A549 (cell line): ENCODE results near the gene IRX4. TPM values are rescaled to one million over a fixed set of nuclear protein-coding genes. Genes with fewer than 3 reads are reported as not detected.
"Not testable (repeated sequence)": the region's sequence is repeated elsewhere in the genome, so short reads cannot be mapped to it uniquely, and the experiment has no call there.

Experiments
- ATAC-seq, 2 experiments: fragments of 200-7000 bp in 1 of 2; fragments of >200 bp in 1 of 2; cut with Nextera tagmentation in 1 of 2; cut with Tn5 transposase in 1 of 2; 3 replicates each; pipeline versions ENCODE4 v1.8.0 to v1.9.1; 2018 to 2020; ENCODE audit warnings: mild to moderate bottlenecking in 1 of 2, moderate library complexity in 1 of 2
- CTCF ChIA-PET: fragments of 300-600 bp; sonication (Branson Sonifier 250); formaldehyde crosslinking; extraction: SDS; loops from one replicate; lab custom pipeline; 2021; ENCODE audit warnings: antibody characterized with exemption, inconsistent platforms; lab: Yijun Ruan, JAX
- POLR2A ChIA-PET: fragments of 350-600 bp; formaldehyde crosslinking; extraction: SDS; loops from one replicate; lab custom pipeline; 2021; ENCODE audit warnings: antibody characterized with exemption, inconsistent platforms; lab: Yijun Ruan, JAX
- DNase-seq, 2 experiments: peaks; one replicate each; pipeline versions ENCODE4 v3.0.0 to v3.0.0-alpha.2; 2011 to 2016; ENCODE audit warnings: low read depth in 1 of 2, low spot score in 1 of 2
- FAIRE-seq: peaks from 2 replicates; lab custom pipeline; 2011; peaks lifted over from hg19 to GRCh38; lab: Jason Lieb, UNC
- H3K27ac ChIP-seq, 2 experiments: fragments of >200 bp; sonication (Bioruptor Twin); formaldehyde crosslinking; 3 replicates each; pipeline ENCODE4 v1.5.1; 2016 to 2017
- H3K4me1 ChIP-seq: fragments of >200 bp; sonication (Bioruptor Twin); formaldehyde crosslinking; 3 replicates; pipeline ENCODE4 v1.6.1; 2016
- H3K4me2 ChIP-seq: fragments of >200 bp; sonication (Bioruptor Twin); formaldehyde crosslinking; 3 replicates; pipeline ENCODE4 v1.6.1; 2016
- H3K4me3 ChIP-seq: fragments of >200 bp; sonication (Bioruptor Twin); formaldehyde crosslinking; 3 replicates; pipeline ENCODE4 v1.5.1; 2016
- H3K9me3 ChIP-seq: fragments of >200 bp; sonication (Bioruptor Twin); formaldehyde crosslinking; 3 replicates; pipeline ENCODE4 v1.6.1; 2016
- BHLHE40 ChIP-seq: IDR thresholded peaks from 2 replicates; pipeline ENCODE4 v1.6.1; 2012; ENCODE audit warnings: low read depth, low read length, inconsistent platforms
- CBX8 ChIP-seq: fragments of 200-600 bp; sonication (generic); IDR thresholded peaks from 2 replicates; pipeline ENCODE4 v1.6.1; 2016
- CEBPB ChIP-seq, 2 experiments: fragments of >200 bp in 1 of 2; sonication (Bioruptor Twin) in 1 of 2; formaldehyde crosslinking in 1 of 2; IDR thresholded peaks; 2 replicates each; pipeline ENCODE4 v1.6.1; 2012 to 2016
- CHD2 ChIP-seq: fragments of 150-350 bp; IDR thresholded peaks from 2 replicates; pipeline ENCODE4 v1.6.1; 2014; ENCODE audit warnings: low read length; ENCODE audit not compliant: partially characterized antibody
- CHD4 ChIP-seq: fragments of 200-600 bp; sonication (generic); IDR thresholded peaks from 2 replicates; pipeline ENCODE4 v1.6.1; 2016; ENCODE audit warnings: antibody characterized with exemption, mild to moderate bottlenecking, borderline replicate concordance
- FOSB ChIP-seq: fragments of 250-450 bp; sonication (Bioruptor Pico); IDR thresholded peaks from 2 replicates; pipeline ENCODE4 v1.5.0; 2020; ENCODE audit warnings: mild to moderate bottlenecking, moderate library complexity
- FOXS1 ChIP-seq: fragments of 250-450 bp; sonication (Bioruptor Pico); IDR thresholded peaks from 2 replicates; pipeline ENCODE4 v1.5.0; 2020; ENCODE audit warnings: mild to moderate bottlenecking, moderate library complexity
- GATA3 ChIP-seq: IDR thresholded peaks from 2 replicates; pipeline ENCODE4 v1.6.1; 2012; ENCODE audit warnings: borderline replicate concordance
- HDAC2 ChIP-seq: fragments of 200-600 bp; sonication (generic); IDR thresholded peaks from 2 replicates; pipeline ENCODE4 v1.6.1; 2016
- HOXA7 ChIP-seq: fragments of 250-450 bp; sonication (Bioruptor Pico); IDR thresholded peaks from 2 replicates; pipeline ENCODE4 v1.5.0; 2020; ENCODE audit warnings: mild to moderate bottlenecking, moderate library complexity
- MAZ ChIP-seq: fragments of 150-350 bp; IDR thresholded peaks from 2 replicates; pipeline ENCODE4 v1.6.1; 2014; ENCODE audit warnings: antibody characterized with exemption, low read depth, low read length, borderline replicate concordance
- MYC ChIP-seq: IDR thresholded peaks from 2 replicates; pipeline ENCODE4 v1.6.1; 2012; ENCODE audit warnings: mild to moderate bottlenecking, inconsistent platforms, low read length, improper control_type of control experiment, borderline replicate concordance
- NFE2L2 ChIP-seq: fragments of 150-350 bp; conservative IDR thresholded peaks from 2 replicates; pipeline ENCODE4 v1.6.1; 2014; ENCODE audit warnings: low read length
- NPAS2 ChIP-seq: fragments of 250-450 bp; sonication (Bioruptor Pico); IDR thresholded peaks from 2 replicates; pipeline ENCODE4 v1.8.0; 2022; ENCODE audit warnings: mild to moderate bottlenecking, moderate library complexity, borderline replicate concordance
- POLR2AphosphoS2 ChIP-seq: conservative IDR thresholded peaks from 2 replicates; pipeline ENCODE4 v1.6.1; 2012; ENCODE audit warnings: low read length, improper control_type of control experiment, inconsistent platforms
- RCOR1 ChIP-seq: fragments of 150-350 bp; IDR thresholded peaks from 2 replicates; pipeline ENCODE4 v1.6.1; 2014; ENCODE audit warnings: antibody characterized with exemption, low read length, low read depth
- RFX5 ChIP-seq: fragments of 450-650 bp; IDR thresholded peaks from 2 replicates; pipeline ENCODE4 v1.7.1; 2014; ENCODE audit warnings: antibody characterized with exemption, mild to moderate bottlenecking, moderate library complexity
- RNF2 ChIP-seq: fragments of 200-600 bp; sonication (generic); IDR thresholded peaks from 2 replicates; pipeline ENCODE4 v1.6.1; 2016; ENCODE audit warnings: low read depth, mild to moderate bottlenecking, antibody characterized with exemption, moderate library complexity, borderline replicate concordance
- TFCP2L1 ChIP-seq: fragments of 250-450 bp; sonication (Bioruptor Pico); IDR thresholded peaks from 2 replicates; pipeline ENCODE4 v1.5.0; 2021; ENCODE audit warnings: mild to moderate bottlenecking
- ZFP36 ChIP-seq: fragments of 450-650 bp; IDR thresholded peaks from 2 replicates; pipeline ENCODE4 v1.6.1; 2014; ENCODE audit warnings: borderline replicate concordance; ENCODE audit not compliant: partially characterized antibody
- ZNF302 ChIP-seq: fragments of 250-450 bp; sonication (Bioruptor Pico); IDR thresholded peaks from 2 replicates; pipeline ENCODE4 v1.9.0; 2021; ENCODE audit warnings: inconsistent platforms, mild to moderate bottlenecking, moderate library complexity
- ZSCAN20 ChIP-seq: fragments of 250-450 bp; sonication (Bioruptor Pico); IDR thresholded peaks from 2 replicates; pipeline ENCODE4 v1.8.0; 2022; ENCODE audit warnings: mild to moderate bottlenecking, moderate library complexity
- WGBS: methylation state at CpG from one replicate; pipeline ENCODE4 v1.1.6; 2017; ENCODE audit errors: missing lambda C conversion rate; 5-methylcytosine and 5-hydroxymethylcytosine counted together
- polyA plus RNA-seq, 4 experiments: library from polyadenylated mRNA; depleted of rRNA in 3 of 4; stranded (reverse); fragments of >200 nt; fragmentation: RNase III in 1 of 4; extraction: RNeasy Plus Mini Kit Qiagen cat#74134 plus additional on column Dnase treatment in 1 of 4; gene quantifications; 2 replicates in 3 of 4; 3 replicates in 1 of 4; pipeline ENCODE4 v1.2.3, GENCODE V29; 2011 to 2017
- TF ChIP-seq, protein P1 (sequence below): fragments of 200-600 bp; sonication (generic); IDR thresholded peaks from 2 replicates; pipeline ENCODE4 v1.6.1; 2016; ENCODE audit warnings: antibody characterized with exemption, mild to moderate bottlenecking, moderate library complexity
- TF ChIP-seq, protein P2 (sequence below): fragments of 150-350 bp; IDR thresholded peaks from 2 replicates; pipeline ENCODE4 v1.6.1; 2014; ENCODE audit warnings: low read depth, mild to moderate bottlenecking, low read length
- TF ChIP-seq, protein P3 (sequence below): fragments of 250-450 bp; sonication (Bioruptor Pico); IDR thresholded peaks from 2 replicates; pipeline ENCODE4 v1.5.0; 2020; ENCODE audit warnings: low read depth, mild to moderate bottlenecking, moderate library complexity
- TF ChIP-seq, protein P4 (sequence below): fragments of >200 bp; sonication (Bioruptor Twin); formaldehyde crosslinking; IDR thresholded peaks from 3 replicates; pipeline ENCODE4 v1.5.1; 2016

IRX4 gene
- polyA plus RNA-seq, 2 of the 4 experiments (the other 2 are of a cell fraction), result 0.04 to 0.06 TPM

DNA sequence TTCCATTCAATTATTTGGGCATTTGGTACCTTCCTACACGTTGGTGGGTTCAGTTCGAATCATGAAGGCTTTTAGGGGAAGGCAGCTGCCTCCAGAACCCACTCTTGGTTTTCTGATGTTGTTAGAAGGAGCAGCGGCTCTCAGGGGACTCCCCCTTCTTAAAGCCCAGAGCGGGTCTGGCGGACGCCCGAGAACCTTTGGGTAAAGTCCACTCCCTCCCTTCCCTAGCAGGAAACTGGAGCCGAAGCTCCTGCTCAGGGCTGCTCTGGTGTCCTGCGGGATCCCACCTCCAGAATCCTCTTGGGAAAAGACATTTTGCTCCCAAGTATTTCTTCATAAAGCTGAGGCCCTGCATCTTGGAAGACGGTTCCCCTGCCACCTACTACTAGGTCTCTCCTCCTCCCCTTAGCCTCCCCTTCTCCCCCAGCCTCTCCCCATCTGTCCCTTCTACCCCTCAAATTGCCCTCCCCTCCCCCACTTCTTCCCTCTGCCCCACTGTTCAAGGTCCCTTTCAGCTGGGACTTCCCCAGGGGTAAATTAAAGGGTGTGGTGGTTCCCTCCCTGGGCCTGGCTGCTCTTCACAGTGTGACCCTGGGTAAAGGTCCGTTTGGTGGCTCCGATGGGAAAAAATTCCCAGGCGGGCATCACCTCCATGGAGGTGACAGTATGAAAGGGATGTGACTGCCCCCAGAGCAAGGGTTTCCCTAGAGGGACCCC, 9.3 kb downstream of the IRX4 start:
- no peak for FAIRE-seq
- 16% methylated on average over 13 of the region's 13 CpGs for WGBS
- no peak overlapping the region for H3K4me2 ChIP-seq
- ATAC-seq, result no peak; a peak in 1 of 6 replicates
- POLR2A ChIA-PET, result no interaction called here
- DNase-seq, result no peak
- H3K9me3 ChIP-seq, result no peaks in the 10 kb centered on the region
- CTCF ChIA-PET, result interaction anchor here (1.8 to 2.3 kb wide), 2 partner anchors 10 to 16 kb away, joined by 5 to 6 read pairs; partner anchors contain the start of gene IRX4
- H3K4me3 ChIP-seq, result no peak overlapping the region
- no peak overlapping the region for H3K27ac ChIP-seq
- no peaks in the 10 kb centered on the region for H3K4me1 ChIP-seq
- TF ChIP-seq RFX5 (no peak), NFE2L2 (no peak), FOXS1 (CRISPR knock-in tag) (no peak), POLR2AphosphoS2 (no peak), RNF2 (no peak), RCOR1 (no peak), MYC (no peak), ZSCAN20 (CRISPR knock-in tag) (no peak), ZNF302 (no peak), CEBPB (IDR thresholded peaks at IDR 0.05) (no peak)
- TF ChIP-seq, protein P1, sequence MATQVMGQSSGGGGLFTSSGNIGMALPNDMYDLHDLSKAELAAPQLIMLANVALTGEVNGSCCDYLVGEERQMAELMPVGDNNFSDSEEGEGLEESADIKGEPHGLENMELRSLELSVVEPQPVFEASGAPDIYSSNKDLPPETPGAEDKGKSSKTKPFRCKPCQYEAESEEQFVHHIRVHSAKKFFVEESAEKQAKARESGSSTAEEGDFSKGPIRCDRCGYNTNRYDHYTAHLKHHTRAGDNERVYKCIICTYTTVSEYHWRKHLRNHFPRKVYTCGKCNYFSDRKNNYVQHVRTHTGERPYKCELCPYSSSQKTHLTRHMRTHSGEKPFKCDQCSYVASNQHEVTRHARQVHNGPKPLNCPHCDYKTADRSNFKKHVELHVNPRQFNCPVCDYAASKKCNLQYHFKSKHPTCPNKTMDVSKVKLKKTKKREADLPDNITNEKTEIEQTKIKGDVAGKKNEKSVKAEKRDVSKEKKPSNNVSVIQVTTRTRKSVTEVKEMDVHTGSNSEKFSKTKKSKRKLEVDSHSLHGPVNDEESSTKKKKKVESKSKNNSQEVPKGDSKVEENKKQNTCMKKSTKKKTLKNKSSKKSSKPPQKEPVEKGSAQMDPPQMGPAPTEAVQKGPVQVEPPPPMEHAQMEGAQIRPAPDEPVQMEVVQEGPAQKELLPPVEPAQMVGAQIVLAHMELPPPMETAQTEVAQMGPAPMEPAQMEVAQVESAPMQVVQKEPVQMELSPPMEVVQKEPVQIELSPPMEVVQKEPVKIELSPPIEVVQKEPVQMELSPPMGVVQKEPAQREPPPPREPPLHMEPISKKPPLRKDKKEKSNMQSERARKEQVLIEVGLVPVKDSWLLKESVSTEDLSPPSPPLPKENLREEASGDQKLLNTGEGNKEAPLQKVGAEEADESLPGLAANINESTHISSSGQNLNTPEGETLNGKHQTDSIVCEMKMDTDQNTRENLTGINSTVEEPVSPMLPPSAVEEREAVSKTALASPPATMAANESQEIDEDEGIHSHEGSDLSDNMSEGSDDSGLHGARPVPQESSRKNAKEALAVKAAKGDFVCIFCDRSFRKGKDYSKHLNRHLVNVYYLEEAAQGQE, result no peak
- TF ChIP-seq, protein P2, sequence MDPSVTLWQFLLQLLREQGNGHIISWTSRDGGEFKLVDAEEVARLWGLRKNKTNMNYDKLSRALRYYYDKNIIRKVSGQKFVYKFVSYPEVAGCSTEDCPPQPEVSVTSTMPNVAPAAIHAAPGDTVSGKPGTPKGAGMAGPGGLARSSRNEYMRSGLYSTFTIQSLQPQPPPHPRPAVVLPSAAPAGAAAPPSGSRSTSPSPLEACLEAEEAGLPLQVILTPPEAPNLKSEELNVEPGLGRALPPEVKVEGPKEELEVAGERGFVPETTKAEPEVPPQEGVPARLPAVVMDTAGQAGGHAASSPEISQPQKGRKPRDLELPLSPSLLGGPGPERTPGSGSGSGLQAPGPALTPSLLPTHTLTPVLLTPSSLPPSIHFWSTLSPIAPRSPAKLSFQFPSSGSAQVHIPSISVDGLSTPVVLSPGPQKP, result no peak
- TF ChIP-seq, protein P3, sequence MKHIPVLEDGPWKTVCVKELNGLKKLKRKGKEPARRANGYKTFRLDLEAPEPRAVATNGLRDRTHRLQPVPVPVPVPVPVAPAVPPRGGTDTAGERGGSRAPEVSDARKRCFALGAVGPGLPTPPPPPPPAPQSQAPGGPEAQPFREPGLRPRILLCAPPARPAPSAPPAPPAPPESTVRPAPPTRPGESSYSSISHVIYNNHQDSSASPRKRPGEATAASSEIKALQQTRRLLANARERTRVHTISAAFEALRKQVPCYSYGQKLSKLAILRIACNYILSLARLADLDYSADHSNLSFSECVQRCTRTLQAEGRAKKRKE (CRISPR knock-in tag), result no peak

DNA sequence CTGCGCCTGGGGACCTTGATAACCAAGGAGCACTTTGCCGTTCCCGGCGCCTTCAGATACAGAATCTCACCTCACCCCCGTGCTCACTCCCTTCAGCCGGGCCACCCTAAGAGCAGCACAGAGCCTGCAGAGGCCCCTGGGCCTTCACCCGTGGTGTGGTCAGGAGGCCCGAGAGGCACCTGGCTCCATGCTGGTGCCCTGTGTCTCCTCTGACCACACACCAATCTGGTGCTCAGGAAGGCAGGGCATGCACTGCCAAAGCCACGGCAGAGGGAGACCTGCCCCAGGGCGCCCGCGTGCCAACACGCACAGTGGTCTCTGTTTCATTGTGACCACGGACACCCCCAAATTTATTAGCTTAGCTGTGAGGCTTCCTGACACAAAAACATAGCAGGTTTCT, 11.3 kb downstream of the IRX4 start:
- POLR2A ChIA-PET, result no interaction called here
- no peak for FAIRE-seq
- 62% methylated on average over 11 of the region's 14 CpGs for WGBS

DNA sequence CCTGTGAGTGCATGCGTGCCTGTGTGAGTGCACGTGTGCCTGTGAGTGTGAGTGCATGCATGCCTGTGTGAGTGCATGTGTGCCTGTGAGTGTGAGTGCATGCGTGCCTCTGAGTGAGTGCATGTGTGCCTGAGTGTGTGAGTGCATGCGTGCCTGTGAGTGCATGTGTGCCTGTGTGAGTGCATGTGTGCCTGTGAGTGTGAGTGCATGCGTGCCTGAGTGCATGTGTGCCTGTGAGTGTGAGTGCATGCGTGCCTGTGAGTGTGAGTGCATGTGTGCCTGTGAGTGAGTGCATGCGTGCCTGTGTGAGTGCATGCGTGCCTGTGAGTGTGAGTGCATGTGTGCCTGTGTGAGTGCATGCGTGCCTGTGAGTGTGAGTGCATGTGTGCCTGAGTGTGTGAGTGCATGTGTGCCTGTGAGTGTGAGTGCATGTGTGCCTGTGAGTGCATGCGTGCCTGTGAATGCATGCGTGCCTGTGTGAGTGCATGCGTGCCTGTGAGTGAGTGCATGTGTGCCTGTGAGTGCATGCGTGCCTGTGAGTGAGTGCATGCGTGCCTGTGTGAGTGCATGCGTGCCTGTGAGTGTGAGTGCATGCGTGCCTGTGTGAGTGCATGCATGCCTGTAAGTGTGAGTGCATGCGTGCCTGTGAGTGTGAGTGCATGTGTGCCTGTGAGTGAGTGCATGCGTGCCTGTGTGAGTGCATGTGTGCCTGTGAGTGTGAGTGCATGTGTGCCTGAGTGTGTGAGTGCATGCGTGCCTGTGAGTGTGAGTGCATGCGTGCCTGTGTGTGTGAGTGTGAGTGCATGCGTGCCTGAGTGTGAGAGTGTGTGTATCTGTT, 12.1 kb downstream of the IRX4 start:
- CTCF ChIA-PET, H3K27ac ChIP-seq, DNase-seq, H3K4me1 ChIP-seq, H3K4me3 ChIP-seq, FAIRE-seq, H3K4me2 ChIP-seq, POLR2A ChIA-PET, H3K9me3 ChIP-seq, ATAC-seq: not testable (repeated sequence)
- 73% methylated on average over 18 of the region's 21 CpGs for WGBS

More for the DNA sequence above, 11.3 kb downstream of the IRX4 start:
- CTCF ChIA-PET, result no interaction called here
- H3K4me2 ChIP-seq, result no peak overlapping the region
- H3K4me3 ChIP-seq, result no peak overlapping the region
- ATAC-seq (no peak), DNase-seq (no peak)
- no peaks in the 10 kb centered on the region for H3K4me1 ChIP-seq
- TF ChIP-seq CBX8 (no peak), TFCP2L1 (CRISPR knock-in tag) (no peak), MAZ (no peak), FOSB (no peak), CHD4 (no peak), HOXA7 (CRISPR knock-in tag) (no peak), HDAC2 (no peak), NPAS2 (no peak), CEBPB (IDR thresholded peaks at IDR 0.05) (no peak), ZFP36 (no peak), GATA3 (no peak), BHLHE40 (no peak), CHD2 (no peak)
- TF ChIP-seq, protein P4, sequence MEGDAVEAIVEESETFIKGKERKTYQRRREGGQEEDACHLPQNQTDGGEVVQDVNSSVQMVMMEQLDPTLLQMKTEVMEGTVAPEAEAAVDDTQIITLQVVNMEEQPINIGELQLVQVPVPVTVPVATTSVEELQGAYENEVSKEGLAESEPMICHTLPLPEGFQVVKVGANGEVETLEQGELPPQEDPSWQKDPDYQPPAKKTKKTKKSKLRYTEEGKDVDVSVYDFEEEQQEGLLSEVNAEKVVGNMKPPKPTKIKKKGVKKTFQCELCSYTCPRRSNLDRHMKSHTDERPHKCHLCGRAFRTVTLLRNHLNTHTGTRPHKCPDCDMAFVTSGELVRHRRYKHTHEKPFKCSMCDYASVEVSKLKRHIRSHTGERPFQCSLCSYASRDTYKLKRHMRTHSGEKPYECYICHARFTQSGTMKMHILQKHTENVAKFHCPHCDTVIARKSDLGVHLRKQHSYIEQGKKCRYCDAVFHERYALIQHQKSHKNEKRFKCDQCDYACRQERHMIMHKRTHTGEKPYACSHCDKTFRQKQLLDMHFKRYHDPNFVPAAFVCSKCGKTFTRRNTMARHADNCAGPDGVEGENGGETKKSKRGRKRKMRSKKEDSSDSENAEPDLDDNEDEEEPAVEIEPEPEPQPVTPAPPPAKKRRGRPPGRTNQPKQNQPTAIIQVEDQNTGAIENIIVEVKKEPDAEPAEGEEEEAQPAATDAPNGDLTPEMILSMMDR, result no peak
- TF ChIP-seq, protein P2, result no peak
- H3K9me3 ChIP-seq, result no peaks in the 10 kb centered on the region
- H3K27ac ChIP-seq, result no peak overlapping the region
